GM18498 (cell line): ENCODE measurements around the gene TMPRSS3.
A peak's percentile ranks its signal among the peaks of the same experiment; 100 is the strongest.

Experiments used
- ATAC-seq: cut with Tn5 transposase; IDR thresholded peaks from one replicate; pipeline ENCODE4 v1.9.1; 2021; ENCODE audit warnings: mild to moderate bottlenecking, moderate library complexity; ENCODE audit not compliant: unreplicated experiment

Gene TMPRSS3

DNA sequence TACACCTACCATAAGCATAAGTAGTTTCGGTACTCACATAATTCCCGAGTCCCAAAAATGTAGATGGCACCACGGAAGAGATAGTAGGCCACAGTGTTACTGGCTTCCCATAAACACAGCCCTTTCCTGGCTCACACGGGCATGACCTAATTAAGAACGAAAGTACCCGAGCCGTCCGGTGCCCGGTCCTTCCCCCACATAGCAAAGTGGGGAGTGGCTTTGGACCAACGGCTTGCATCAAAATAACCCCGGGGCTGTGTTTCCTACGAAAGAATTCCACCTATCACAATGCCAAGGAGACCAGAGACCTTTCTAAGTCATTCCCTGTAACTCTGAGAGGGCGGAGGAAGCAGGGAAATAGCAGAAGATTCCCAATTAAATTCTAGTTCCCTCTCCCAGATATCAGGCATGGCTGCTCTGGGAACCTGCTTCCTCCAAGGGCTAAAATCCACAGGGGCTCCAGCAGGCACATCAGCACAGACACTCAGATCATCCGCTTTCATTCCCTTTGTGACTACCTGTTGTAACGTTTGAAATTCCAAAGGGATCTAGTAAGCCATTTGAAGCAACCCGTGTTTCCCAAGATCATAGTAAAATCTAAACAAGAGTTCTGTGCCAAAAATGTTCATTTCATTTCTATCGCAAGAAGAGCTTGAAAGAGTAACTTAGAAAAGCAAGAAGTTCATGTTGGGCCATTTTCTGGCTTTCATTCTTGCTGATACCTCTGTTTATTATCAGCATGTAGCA lies at the start of gene TMPRSS3:
TSS of gene TMPRSS3 (minus strand) at position 148 of the 747 bp plus-strand sequence. CDS start 635 bp downstream, outside the sequence.
- no peak for ATAC-seq

DNA sequence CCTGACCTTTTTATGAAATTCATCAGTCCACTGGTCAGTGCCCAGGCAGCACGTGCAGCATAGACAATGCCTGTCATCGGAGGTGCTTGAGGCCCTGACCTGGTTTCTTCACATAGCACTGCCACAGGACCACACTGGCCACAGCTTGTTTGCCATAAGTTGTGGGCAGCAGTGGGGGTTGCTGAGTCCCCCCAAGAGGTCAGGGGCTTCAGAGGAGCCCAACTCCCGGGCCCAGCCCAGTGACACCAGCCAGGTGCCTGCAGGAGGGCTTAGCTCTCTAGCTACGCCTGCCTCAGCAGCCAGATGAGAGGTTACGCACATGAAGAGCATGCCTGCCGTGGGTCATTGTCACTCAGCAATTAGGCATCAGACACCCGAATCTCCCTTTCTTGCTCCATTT lies 49.5 kb upstream of the TMPRSS3 start:
- no peak for ATAC-seq

DNA sequence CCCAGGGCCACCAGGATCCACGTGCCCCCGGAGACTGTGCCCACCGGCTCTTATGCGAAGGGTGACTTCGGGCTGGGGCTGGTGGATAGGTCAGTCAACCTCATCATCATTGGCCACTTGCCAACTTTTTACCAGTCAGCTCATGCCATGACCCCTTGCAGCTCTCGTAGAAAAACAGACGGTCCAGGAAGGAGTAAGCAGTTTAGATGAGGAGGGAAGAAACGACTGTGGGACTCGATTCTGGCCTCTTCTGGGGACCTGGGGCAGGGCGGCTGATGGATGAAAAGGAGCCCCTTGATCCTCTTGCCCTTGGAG lies 48.9 kb upstream of the TMPRSS3 start:
- ATAC-seq: no peak

DNA sequence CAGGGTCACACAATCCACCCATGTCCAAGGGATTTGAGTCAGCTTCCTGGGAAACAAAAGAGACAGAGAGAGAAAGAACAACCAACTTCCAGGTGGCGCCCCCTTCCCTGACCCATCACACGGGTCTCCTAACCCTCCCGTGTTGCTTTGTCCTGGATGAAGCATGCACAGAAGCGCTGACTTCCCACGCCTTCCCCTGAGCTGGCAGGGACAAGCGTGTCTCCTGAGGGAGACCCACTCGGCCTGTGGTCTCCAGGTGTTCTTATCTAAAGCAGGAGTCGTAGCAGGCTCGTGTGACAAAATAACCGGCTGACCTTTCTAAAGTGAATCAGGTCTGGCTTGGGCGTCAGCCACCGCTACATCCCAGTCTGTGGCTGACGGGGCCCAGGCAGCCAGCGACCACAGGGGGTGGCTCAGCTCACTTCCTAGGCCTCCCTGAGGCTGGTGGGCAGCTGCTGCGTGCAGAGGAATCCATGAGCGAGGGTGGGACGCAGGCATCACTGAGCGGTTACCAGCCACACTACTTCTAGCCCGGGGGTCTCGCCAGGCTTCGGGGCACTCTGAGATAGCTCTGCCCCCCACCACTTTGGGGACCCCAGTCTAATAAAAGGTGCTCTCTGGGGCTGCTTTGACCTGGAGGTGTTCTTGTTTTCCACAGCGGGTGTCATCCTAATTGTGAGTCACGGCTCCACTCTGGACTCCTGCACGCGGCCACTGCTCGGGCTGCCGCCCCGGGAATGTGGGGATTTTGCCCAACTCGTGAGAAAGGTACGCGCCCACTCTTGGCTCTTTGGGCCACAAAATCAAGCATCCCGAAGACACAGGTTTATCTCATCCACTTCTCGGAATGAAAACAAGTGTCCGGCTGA lies 48.3 kb upstream of the TMPRSS3 start:
- no peak for ATAC-seq

DNA sequence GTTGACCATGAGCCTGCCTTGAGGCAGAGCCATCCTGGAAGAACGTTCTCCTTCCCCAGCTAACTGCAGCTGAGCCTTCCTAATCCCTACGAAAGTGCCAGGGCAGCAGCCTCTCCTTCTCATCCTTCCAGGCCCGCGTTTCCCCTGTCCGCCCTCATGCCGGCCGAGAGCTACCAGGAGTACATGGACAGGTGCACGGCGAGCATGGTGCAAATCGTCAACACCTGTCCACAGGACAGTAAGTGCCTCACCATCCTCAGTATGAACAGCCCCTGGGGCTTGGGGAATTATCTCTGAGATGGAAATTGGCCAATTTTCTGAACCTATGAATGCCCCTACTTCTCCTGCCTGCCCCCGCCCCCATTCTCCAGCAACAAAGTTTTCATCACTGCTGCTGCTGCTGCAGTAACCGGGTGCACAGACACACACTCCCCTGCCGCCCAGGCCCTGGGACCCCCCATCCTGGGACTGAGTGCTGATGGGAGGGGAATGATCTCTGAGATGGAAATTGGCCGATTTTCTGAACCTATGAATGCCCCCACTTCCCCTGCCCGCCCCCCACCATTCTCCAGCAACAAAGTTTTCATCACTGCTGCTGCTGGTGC lies 47.4 kb upstream of the TMPRSS3 start:
- no peak for ATAC-seq

DNA sequence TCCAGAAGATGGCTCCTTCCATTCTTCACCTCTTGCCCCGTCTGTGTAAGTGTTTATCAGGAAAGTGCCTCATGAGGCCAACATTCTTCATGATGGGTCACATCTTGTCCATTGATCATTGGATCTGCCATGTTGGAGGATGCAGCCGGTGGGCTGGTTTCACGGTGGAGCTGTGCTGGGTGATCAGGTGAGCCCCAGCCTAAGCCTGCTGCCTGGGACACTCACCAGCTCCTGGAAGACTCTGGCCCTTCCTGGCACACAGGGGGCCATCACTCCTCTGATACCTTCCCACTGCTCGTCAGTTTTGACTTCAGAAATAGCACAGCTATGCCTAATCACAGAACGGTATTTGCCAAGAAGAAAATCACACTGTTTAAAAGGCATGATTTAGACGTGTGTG lies 46.1 kb upstream of the TMPRSS3 start:
- ATAC-seq: no peak

DNA sequence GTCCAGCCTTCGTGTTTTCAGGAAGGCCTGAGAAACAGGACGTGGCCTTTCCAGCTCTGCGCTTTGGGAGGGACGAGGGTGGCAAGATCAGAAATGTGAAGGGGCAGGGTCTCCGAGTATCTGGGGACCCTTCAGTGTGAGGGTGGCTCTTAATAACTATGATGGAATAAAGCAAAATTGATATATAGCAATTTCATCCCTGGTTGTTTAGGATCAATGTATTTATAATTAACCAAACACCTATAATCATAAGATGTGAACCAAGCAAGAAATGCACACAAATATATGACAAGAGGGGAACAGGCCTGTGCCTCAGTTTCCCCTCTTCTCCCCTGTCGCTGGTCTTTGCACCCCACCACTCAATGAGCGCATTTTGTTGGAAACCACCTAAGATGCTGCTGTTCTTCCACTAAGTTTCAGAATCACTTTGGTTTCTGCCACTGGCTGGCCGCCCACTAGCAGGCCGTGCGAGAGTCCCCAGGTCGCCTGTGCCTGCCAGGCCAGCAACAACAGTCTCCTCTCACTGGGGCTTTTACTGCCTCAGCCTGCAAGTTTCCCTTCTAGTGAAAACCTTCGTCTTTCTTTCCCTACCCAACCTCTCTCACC lies 44.4 kb upstream of the TMPRSS3 start:
- peak; percentile 78 for ATAC-seq

DNA sequence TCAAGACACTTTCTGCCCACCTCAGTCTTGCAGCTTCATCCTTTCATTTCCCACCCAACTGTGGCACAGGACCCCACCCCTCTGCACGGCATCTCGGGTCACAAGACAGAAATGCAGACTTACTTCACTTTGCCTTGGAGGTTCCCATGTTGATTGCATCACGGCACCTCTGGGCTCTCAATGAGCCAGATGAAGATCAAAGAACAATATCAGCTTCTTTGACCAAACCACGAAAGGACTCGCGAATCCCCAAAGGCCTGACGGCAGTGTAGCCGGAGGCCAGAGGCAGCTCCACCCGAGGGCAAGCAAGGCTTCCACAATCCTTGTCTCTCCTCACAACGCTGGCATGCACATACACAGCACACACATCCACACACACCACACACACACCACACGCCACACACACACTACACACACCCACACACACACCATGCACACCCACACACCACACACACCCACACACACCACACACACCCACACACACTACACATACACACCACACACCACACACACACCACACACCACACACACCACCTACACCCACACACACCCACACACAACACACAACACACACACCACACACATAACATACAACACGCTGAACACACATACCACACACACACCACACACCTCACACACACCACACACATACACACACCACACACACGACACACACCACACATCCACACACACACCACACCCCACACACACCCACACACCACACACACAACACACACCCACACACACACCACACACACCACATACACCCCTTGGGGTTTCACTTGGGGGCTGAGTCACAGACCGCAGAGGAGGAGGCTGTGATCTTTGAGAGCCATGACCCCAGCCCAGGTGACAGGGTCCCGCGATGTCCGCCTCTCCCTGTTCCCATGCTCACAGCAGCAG lies 43.7 kb upstream of the TMPRSS3 start:
- ATAC-seq: no peak

DNA sequence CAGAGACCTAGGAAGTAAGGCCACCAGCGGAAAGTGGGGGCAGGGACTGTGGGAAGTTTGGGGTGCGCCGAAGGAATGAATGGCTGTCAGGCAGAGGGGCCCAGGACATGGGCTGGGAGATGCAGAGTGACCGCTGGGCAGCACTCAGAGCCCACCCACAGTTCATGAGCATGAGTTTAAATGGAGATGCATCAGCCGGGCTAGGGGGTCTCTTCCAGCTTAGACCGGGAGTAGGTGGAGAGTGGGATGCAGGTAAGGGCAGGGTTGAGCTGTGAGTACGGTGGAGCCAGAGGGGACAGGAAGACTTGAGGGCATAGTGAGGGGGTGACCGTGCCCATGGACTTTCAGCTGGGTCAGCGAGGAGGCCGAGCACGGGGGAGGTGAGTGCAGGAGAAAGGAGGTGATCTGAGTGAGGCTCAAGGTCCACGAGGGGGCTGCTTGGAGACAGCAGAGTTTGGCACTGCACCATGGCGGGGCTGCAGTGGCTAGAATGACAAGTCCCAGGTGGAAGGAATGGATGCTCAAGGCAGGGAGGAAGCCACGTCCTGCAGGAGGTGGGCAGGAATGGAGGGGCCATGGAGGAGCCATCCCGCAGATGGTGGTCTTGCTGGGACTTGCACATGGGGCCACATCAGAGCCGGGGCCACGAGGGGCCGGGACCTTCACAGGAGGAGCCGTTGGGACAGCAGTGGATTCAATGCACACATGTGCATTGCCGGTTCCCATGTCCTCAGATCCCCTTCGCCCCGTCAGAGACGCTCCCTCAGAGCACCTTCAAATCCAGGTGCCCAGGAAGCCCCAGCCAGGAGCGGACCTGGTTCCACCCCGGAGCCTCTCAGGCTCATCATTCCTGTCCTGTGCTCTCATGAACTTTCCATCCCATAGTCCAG lies 42.7 kb upstream of the TMPRSS3 start:
- no peak for ATAC-seq

DNA sequence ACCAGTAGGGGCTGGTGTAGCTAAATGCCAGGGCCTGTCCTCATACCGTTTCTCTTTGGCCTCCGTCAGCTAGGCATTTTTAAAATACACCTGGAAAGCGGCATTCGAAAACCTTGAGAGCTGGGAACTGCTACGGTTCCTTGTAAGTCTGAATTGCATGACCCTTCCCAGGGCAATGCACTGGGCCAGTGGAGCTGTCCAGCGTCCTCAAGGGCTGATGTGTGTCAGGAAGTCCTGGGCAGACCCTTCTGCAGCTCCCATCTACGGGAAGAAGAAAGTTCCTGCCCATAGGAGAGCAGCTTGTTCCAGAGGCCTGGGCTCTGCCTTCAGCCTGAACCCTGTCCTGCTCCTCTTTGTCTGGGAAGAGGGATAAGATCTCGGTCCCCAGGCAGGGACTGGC lies 41.9 kb upstream of the TMPRSS3 start:
- ATAC-seq: no peak

DNA sequence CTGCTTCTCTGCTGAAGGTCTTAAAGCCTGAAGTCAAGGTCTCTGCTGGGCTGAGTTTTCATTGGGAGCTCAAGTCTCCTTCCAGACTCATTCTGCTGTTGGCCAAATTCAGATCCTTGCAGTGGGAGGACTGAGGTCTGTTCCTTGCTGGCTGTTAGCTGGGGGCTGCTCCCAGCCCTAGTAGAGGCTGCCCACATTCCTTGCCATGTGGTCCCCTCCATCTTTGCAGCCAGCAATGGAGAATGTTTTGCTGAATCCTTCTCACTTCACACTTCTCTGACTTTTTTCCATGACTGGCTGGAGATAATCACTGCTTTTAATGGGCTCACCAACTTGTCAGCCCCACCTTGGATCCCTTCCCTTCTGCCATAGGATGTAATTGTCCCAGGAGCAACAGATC lies 41.1 kb upstream of the TMPRSS3 start:
- no peak for ATAC-seq

DNA sequence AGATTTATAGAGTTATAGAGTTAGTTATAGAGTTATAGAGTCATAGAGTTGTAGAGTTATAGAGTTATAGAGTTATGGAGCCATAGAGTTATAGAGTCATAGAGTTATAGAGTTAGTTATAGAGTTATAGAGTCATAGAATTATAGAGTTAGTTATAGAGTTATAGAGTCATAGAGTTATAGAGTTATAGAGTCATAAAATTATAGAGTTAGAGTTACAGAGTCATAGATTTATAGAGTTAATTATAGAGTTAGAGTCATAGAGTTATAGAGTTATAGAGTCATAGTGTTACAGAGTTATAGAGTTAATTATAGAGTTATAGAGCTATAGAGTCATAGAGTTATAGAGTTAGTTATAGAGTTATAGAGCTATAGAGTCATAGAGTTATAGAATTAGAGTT lies 40.0 kb upstream of the TMPRSS3 start:
- no peak for ATAC-seq

DNA sequence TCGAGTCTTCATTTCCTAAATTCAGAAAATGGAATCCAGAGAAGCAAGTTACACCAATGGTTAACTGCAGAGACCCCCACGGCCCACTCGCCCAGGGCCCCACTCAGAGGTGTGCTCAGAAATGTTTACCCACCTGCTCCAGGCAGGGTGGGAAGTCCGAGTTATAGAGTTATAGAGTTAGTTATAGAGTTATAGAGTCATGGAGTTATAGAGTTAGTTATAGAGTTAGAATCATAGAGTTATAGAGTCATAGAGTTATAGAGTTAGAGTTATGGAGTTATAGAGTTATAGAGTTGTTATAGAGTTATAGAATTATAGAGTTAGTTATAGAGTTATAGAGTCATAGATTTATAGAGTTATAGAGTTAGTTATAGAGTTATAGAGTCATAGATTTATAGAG lies 39.5 kb upstream of the TMPRSS3 start:
- no peak for ATAC-seq

DNA sequence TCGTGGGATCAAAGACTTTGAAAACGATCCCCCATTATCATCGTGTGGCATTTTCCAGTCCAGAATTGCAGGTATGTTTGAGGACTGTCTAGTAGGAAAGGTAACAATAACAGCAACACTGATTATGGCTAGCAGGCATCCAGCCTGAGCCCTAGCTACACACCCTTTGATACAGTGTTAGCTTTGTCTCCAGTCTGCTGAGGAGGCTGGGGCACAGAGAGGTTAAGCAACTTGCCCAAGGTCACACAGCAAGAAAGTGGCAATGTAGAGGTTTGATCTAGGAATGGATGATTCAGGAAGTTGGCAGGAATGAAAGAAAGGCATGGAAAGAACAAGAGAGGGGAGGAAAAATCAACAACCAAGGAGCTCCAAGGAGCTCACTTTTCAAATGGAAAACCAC lies 39.0 kb upstream of the TMPRSS3 start:
- ATAC-seq: no peak

DNA sequence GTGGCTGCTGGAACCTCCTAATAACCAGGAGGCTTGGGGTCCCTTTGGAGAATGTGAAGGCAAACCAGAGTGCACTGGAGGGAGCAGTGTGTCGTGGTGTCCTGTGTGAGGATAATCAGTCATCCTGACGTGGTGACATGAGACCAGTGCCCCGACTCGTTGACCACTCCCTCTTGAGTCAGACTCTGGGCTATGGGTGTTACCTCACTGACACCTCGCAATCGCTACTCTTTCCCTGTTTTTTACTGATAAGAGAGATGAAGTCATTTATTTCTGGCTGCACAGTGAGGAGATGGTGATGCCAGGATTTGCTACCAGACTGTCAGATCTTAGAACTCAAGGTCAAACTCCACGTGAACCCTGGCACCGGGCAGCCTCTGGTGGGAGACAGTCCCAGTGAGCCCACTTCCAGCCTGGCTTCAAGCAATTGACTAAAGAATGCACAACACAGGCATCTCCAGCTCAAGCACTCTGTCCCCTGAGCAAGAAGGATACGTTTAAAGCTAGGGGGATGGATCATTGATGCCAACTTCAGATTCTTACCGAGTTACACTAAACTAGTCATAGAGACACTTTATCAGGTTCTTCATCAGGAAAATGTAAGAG lies 38.2 kb upstream of the TMPRSS3 start:
- ATAC-seq: no peak

DNA sequence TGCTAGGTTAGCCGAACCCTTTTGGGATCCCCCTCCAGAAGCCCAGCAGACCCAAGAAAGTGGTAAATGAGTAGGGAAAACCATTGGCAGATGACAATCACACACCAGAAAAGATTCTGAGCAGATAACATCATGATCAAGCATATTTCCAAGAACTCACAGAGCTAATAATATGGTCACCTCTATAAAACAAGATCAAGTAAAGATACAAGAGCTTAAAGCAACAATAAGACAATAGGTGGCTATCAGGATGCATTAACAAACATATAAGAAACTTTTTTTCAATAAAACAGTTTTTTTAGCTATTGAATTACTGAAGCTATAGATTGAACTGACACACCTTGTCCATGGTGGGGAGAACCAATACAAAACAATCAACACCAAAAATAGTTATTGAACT lies 36.8 kb upstream of the TMPRSS3 start:
- no peak for ATAC-seq

DNA sequence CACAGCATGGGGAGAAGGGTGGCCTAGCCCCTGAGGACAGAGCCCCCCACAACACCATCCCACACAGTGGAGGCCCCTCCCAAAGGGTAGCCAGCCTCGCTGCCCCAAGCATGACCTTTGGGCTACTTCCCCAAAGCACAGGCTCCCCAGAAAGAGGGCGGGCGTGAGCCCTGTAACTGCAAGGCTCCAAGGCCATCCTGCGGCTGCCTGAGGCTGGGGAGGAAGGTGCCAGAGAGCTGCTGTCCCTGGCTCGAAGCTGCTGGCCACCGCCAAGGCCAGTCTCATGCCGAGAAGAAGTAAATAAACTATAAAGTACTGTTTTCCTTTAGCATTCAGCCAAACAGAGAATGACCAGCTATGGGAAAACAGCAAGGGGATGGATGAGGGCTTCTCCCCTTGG lies 35.3 kb upstream of the TMPRSS3 start:
- no peak for ATAC-seq

DNA sequence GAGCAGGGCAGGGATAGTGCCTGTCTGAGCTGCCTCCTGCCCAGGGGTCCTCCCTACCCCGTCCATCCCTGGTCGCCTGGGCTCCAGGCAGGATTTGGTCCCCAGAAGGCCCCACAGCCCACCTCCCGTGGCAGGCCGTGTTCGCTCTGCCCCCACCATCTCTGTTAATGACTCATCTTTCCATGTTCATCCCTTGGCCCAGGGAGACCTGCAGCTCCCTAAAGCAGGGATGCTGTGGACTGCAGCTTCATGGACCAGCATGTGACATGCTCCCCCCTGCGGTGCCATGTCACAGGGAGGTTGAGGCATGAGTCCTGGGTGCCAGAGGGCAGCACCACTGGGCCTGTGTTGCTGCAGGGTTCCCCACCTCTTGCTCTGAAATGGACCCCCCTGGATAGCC lies 34.7 kb upstream of the TMPRSS3 start:
- no peak for ATAC-seq

DNA sequence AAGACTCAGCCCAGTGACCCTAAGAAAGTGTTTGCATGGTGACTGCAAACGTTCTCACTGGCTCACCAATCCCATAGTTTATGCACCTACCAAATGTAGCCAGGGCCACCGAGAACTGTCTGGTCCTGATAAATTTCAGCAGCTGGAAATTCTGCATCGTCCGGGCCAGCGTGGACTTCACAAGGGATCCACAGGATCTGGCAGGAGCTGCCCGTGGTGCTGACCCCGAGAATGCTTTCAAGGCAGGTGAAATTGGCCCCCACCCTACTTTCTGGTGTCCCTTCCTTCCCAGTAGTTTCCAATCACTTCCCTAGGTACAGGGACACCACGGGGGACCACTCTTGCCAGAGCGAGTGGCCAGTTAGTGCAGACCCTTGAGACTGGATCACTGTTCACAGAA lies 34.0 kb upstream of the TMPRSS3 start:
- ATAC-seq: no peak
